Endodermal cell (in vitro differentiated cells): ENCODE measurements around the gene RPS21. TPM values are rescaled to one million over a fixed set of nuclear protein-coding genes. Genes with fewer than 3 reads are reported as not detected.

Experiments
- DNase-seq: peaks from one replicate; pipeline ENCODE4 v3.0.0-alpha.2; 2017
- H3K27ac ChIP-seq: 2 replicates; pipeline ENCODE4 v1.5.1; 2013; ENCODE audit warnings: mild to moderate bottlenecking, low read depth, low read length, moderate library complexity
- H3K27me3 ChIP-seq: 2 replicates; pipeline ENCODE4 v1.6.1; 2013; ENCODE audit warnings: mild to moderate bottlenecking, low read length, moderate library complexity; ENCODE audit not compliant: insufficient read depth, control insufficient read depth, poor library complexity, severe bottlenecking
- H3K36me3 ChIP-seq: 2 replicates; pipeline ENCODE4 v1.7.0; 2013; ENCODE audit warnings: mild to moderate bottlenecking, low read length, moderate library complexity; ENCODE audit not compliant: control insufficient read depth, insufficient read depth
- H3K4me1 ChIP-seq: one replicate; pipeline ENCODE4 v1.7.0; 2013; ENCODE audit warnings: low read length; ENCODE audit not compliant: control insufficient read depth, insufficient read depth
- H3K4me3 ChIP-seq: 2 replicates; pipeline ENCODE4 v1.5.1; 2013; ENCODE audit warnings: mild to moderate bottlenecking, low read length, moderate library complexity
- H3K9ac ChIP-seq: 2 replicates; pipeline ENCODE4 v1.6.1; 2013; ENCODE audit warnings: mild to moderate bottlenecking, low read length, moderate library complexity; ENCODE audit not compliant: poor library complexity, severe bottlenecking; ENCODE audit errors: extremely low read depth
- H3K9me3 ChIP-seq: 2 replicates; pipeline ENCODE4 v1.6.1; 2013; ENCODE audit warnings: mild to moderate bottlenecking, low read length, moderate library complexity; ENCODE audit not compliant: control insufficient read depth
- H3K27ac Mint-ChIP-seq: 2 replicates; pipeline ENCODE4 v1.8.0; 2020; ENCODE audit warnings: mixed read lengths
- H3K27me3 Mint-ChIP-seq: 2 replicates; pipeline ENCODE4 v1.8.0; 2021; ENCODE audit warnings: mild to moderate bottlenecking, mixed read lengths; ENCODE audit not compliant: insufficient read depth
- H3K36me3 Mint-ChIP-seq: 2 replicates; pipeline ENCODE4 v1.8.0; 2020; ENCODE audit warnings: low read depth, mixed read lengths
- H3K4me1 Mint-ChIP-seq: 2 replicates; pipeline ENCODE4 v1.8.0; 2020; ENCODE audit warnings: mixed read lengths
- H3K4me3 Mint-ChIP-seq: 2 replicates; pipeline ENCODE4 v1.8.0; 2020; ENCODE audit warnings: mild to moderate bottlenecking, moderate library complexity, mixed read lengths
- H3K9me3 Mint-ChIP-seq: 2 replicates; pipeline ENCODE4 v1.8.0; 2020; ENCODE audit warnings: mild to moderate bottlenecking, mixed read lengths
- WGBS, 2 experiments: methylation state at CpG; one replicate each; pipeline versions ENCODE4 v1.1.5 to v1.1.7; 2013; ENCODE audit warnings: missing lambda C conversion rate in 2 of 2, mixed read lengths in 1 of 2; ENCODE audit not compliant: insufficient coverage in 1 of 2, insufficient read length in 1 of 2; 5-methylcytosine and 5-hydroxymethylcytosine counted together
- total RNA-seq, 2 donors: library from RNA; stranded (reverse); fragmentation: NEBNext Ultra II Directional in 1 of 2; extraction: Animal tissue kit (Norgen Biotek cat#: 25700) in 1 of 2; gene quantifications; 2 replicates in 1 of 2; 3 replicates in 1 of 2; pipeline ENCODE4 v1.2.1, GENCODE V29; 2021
- TF ChIP-seq, protein P1 (sequence below): fragments of 200-600 bp; sonication (generic); conservative IDR thresholded peaks from 2 replicates; pipeline ENCODE4 v1.5.0; 2021; ENCODE audit warnings: antibody characterized with exemption, mild to moderate bottlenecking

Gene RPS21
- total RNA-seq, 2 donors from 2014 or later, result 1,288 to 1,382 TPM

DNA sequence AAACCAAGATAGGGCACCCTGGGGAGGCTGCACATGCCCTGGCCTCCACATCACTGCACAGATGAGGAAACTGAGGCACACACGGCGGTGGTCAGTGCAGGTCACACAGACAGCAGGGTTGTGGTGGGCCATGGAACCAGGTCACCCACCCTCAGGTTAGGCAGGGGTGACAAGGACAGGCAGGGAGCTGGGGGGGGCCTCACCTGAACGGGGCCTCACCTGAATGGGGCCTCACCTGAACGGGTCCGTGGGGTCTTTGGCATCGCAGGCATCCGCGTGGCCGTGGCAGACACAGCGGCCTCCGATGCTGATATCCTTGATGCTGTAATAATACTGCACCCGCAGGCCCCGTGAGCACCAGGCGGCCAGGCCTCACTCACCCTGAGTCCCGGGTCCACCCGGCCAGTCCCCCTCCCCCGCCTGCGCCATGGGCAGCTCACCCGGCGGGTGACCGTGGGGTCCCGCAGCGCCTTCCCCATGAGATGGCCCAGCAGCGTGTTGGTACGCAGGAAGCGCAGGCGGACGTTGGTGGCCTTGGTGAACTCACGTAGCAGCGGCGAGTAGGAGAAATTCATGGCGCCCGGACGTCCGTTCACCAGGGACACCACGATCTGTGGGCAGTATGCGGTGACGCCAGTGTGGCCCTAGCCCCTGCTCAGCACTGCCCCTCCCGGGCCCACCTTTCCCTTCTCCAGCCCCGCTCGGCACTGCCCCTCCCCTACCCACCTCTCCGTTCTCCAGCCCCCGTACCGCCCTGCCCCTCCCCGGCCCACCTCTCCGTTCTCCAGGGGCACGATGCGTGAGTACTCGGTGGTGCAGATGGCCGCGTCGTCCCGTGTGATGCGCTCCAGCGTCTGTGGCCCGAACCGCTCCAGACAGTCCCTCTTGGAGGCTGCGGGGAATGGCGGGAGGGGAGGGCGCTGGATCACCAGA, 35.2 kb upstream of the RPS21 start:
- peaks cover 60% of the 10 kb centered on the region for H3K36me3 ChIP-seq
- H3K4me1 ChIP-seq, result peaks cover 10% of the 10 kb centered on the region
- Mint-ChIP-seq H3K9me3 (peaks cover 14% of the 10 kb centered on the region), H3K4me3 (no peak overlapping the region), H3K27me3 (no peaks in the 10 kb centered on the region), H3K36me3 (peaks cover 41% of the 10 kb centered on the region), H3K4me1 (peaks cover 7% of the 10 kb centered on the region), H3K27ac (no peak overlapping the region)
- H3K27me3 ChIP-seq, result no peaks in the 10 kb centered on the region
- H3K9ac ChIP-seq, result no peak overlapping the region
- 93 to 95% methylated on average over 55 to 60 of the region's 60 CpGs for WGBS, 2 experiments
- H3K4me3 ChIP-seq, result no peak overlapping the region
- TF ChIP-seq, protein P1, sequence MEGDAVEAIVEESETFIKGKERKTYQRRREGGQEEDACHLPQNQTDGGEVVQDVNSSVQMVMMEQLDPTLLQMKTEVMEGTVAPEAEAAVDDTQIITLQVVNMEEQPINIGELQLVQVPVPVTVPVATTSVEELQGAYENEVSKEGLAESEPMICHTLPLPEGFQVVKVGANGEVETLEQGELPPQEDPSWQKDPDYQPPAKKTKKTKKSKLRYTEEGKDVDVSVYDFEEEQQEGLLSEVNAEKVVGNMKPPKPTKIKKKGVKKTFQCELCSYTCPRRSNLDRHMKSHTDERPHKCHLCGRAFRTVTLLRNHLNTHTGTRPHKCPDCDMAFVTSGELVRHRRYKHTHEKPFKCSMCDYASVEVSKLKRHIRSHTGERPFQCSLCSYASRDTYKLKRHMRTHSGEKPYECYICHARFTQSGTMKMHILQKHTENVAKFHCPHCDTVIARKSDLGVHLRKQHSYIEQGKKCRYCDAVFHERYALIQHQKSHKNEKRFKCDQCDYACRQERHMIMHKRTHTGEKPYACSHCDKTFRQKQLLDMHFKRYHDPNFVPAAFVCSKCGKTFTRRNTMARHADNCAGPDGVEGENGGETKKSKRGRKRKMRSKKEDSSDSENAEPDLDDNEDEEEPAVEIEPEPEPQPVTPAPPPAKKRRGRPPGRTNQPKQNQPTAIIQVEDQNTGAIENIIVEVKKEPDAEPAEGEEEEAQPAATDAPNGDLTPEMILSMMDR, result no peak
- no peak for DNase-seq
- no peak overlapping the region for H3K27ac ChIP-seq
- peaks cover 9% of the 10 kb centered on the region for H3K9me3 ChIP-seq

DNA sequence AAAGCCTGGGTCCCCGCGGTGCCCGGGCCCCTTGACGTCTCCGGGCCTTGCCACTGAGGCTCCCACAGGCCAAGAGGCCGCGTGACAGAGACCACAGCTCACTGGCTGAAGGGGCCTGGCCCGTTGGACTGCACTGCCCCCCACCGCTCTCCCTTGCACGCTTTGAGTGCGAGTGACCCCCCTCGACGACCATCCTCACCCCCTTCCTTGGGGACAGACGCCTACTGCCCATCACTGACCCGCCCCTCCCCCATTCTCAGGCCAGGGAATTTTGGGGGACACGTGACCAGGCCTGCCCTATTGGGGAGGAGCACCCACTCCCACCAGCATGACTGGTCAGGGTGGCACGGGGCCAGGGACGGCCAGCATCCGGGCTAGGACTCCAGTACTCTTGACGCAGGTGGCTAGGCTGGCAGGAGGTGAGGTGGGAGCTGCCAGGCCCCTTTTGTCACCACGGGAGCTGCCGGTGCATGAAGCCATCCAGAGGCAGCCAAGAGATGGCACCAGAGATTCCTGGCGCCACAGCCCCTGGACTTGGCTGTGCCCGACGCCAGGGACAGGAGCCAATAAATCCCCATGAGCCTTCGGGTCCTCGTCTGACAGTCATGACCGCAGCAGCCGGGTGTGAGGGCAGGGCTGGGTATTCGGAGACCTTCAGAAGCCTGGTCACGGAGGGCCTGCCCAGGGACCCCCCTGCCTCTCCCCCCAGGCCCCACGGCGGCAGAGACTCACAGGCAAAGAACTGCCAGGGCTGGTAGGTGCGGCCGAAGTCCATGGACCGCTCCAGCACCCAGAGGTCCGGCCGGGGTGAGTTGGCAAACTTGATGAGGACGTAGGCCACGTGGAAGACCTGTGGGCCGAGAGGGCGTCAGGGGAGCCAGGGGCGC, 34.3 kb upstream of the RPS21 start:
- H3K27me3 Mint-ChIP-seq, result no peaks in the 10 kb centered on the region
- H3K9ac ChIP-seq, result no peak overlapping the region
- TF ChIP-seq, protein P1, result no peak
- peaks cover 14% of the 10 kb centered on the region for H3K4me1 ChIP-seq
- H3K36me3 ChIP-seq, result peaks cover 54% of the 10 kb centered on the region
- H3K4me3 Mint-ChIP-seq, result no peak overlapping the region
- H3K36me3 Mint-ChIP-seq, result peaks cover 37% of the 10 kb centered on the region
- H3K27ac Mint-ChIP-seq, result no peak overlapping the region
- no peak for DNase-seq
- 92 to 94% methylated on average over 33 to 42 of the region's 43 CpGs for WGBS, 2 experiments
- H3K27ac ChIP-seq, result no peak overlapping the region
- H3K9me3 Mint-ChIP-seq, result peaks cover 14% of the 10 kb centered on the region
- peaks cover 7% of the 10 kb centered on the region for H3K4me1 Mint-ChIP-seq
- peaks cover 9% of the 10 kb centered on the region for H3K9me3 ChIP-seq
- H3K4me3 ChIP-seq, result no peak overlapping the region
- H3K27me3 ChIP-seq, result no peaks in the 10 kb centered on the region

DNA sequence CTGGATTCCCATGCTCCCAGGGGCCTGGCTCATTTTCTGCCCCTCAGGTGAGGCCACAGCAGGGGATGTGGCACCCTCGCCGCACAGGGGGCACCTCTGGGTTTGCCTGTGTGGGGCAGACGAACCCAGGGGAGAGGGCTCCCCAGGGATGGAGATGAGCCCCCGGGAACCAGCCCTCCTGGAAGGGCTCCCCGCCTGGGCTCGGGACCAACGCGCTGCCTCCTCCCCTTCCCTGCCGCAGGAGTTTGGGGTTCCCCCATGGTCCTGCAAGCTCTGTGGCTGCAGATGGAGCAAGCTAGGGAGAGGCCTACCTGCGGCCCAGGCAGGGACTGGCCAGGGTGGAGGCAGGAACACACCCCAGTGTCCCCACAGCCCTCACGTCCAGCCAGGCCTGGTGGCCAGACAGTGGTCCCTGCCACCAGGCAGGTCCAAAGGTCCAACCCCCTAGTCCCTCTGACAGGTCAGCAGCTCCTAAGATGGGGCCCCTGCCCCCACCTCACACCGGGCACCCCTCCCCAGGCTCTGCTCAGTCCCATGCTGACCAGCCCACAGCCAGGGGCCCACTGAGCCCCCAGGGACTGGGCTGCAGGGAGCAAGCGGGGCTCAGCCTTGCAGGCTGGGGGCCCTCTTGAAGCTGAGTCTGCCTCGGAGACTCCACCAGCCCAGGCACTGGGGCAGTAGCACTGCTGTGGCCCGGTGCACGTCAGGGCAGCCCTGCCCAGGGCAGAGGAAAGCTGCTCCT, 33.4 kb upstream of the RPS21 start:
- H3K27ac Mint-ChIP-seq, result no peak overlapping the region
- H3K36me3 Mint-ChIP-seq, result peaks cover 31% of the 10 kb centered on the region
- peaks cover 14% of the 10 kb centered on the region for H3K9me3 Mint-ChIP-seq
- Histone ChIP-seq H3K4me3 (no peak overlapping the region), H3K9ac (no peak overlapping the region), H3K27me3 (no peaks in the 10 kb centered on the region), H3K9me3 (peaks cover 9% of the 10 kb centered on the region), H3K36me3 (peaks cover 49% of the 10 kb centered on the region), H3K27ac (no peak overlapping the region), H3K4me1 (peaks cover 14% of the 10 kb centered on the region)
- 94 to 99% methylated on average over 7 to 16 of the region's 16 CpGs for WGBS, 2 experiments
- TF ChIP-seq, protein P1, result no peak
- H3K4me3 Mint-ChIP-seq, result no peak overlapping the region
- H3K27me3 Mint-ChIP-seq, result no peaks in the 10 kb centered on the region
- H3K4me1 Mint-ChIP-seq, result peaks cover 7% of the 10 kb centered on the region
- DNase-seq, result no peak
